ENCODE results near the gene CFAP53. TPM values are rescaled to one million over a fixed set of nuclear protein-coding genes. Genes with fewer than 3 reads are reported as not detected.
"Not testable (repeated sequence)": the region's sequence is repeated elsewhere in the genome, so short reads cannot be mapped to it uniquely, and the experiment has no call there.

CFAP53 gene
- total RNA-seq, 1 donor, result not detected

GRCh38 chr18:50298443-50299284 lies 32.4 kb upstream of the CFAP53 start:
- H3K4me1 ChIP-seq (ENCODE audit: insufficient read depth, low read length), result peaks cover 14% of the 10 kb centered on the region
- H3K27me3 ChIP-seq (ENCODE audit: insufficient read depth, low read length), result peaks cover 23% of the 10 kb centered on the region
- no peak overlapping the region for H3K4me3 ChIP-seq (ENCODE audit: low read length)
- no peaks in the 10 kb centered on the region for H3K9me3 ChIP-seq (ENCODE audit: low read depth, low read length)

DNA sequence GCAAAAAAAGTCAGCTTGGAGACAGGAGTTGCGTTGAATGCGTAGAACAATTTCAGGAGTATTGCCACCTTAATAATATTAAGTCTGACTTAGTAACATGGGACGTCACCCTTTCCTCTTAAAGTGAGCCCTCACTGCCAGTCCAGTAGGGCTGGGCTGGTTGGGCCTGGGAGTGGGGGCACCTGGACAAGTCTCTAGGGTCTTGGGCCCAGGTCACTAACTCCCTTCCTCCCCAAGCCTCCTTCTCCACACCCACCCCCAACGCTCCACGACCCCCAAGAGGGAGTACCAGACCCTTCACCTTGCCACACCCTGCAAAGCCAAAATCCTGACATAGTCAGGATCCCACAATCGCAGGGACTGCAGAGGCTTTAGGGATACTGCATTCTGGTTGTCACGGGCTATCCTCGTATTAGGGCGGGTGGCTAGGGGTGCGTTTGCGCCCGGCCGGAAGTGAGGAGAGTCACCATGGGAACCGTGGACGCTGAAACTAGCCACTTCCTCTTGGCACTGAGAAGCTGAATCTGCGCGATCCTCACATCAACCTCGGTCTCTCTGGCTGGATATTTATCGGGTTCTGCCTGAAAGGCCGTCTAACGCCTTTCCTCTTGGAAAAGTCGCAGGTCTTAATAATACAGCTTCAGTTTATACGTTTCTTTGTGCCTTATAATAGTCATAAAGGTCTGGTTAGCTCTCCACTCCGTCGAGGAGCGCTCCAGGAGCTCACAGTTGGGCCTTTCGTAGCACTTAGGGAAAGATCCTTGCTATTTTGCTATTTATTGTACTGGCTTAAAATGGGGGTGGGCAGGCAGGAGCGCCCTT lies 31.5 kb upstream of the CFAP53 start:
- Histone ChIP-seq H3K9me3 (ENCODE audit: low read depth, low read length) (no peaks in the 10 kb centered on the region), H3K4me1 (ENCODE audit: insufficient read depth, low read length) (peaks cover 14% of the 10 kb centered on the region), H3K4me3 (ENCODE audit: low read length) (peak overlapping the region; percentile 5), H3K27me3 (ENCODE audit: insufficient read depth, low read length) (peaks cover 23% of the 10 kb centered on the region)

GRCh38 chr18:50293039-50293438 lies 26.7 kb upstream of the CFAP53 start:
- H3K4me1 ChIP-seq (ENCODE audit: insufficient read depth, low read length), result peaks cover 15% of the 10 kb centered on the region
- H3K9me3 ChIP-seq (ENCODE audit: low read depth, low read length), result no peaks in the 10 kb centered on the region
- H3K4me3 ChIP-seq (ENCODE audit: low read length), result no peak overlapping the region
- no peaks in the 10 kb centered on the region for H3K27me3 ChIP-seq (ENCODE audit: insufficient read depth, low read length)

- no peaks in the 10 kb centered on the region for H3K9me3 ChIP-seq (ENCODE audit: low read depth, low read length)
- no peaks in the 10 kb centered on the region for H3K27me3 ChIP-seq (ENCODE audit: insufficient read depth, low read length)
- no peak overlapping the region for H3K4me3 ChIP-seq (ENCODE audit: low read length)
- peaks cover 21% of the 10 kb centered on the region for H3K4me1 ChIP-seq (ENCODE audit: insufficient read depth, low read length)
Measured at GRCh38 chr18:50289108-50289443, 22.8 kb upstream of the CFAP53 start.

DNA sequence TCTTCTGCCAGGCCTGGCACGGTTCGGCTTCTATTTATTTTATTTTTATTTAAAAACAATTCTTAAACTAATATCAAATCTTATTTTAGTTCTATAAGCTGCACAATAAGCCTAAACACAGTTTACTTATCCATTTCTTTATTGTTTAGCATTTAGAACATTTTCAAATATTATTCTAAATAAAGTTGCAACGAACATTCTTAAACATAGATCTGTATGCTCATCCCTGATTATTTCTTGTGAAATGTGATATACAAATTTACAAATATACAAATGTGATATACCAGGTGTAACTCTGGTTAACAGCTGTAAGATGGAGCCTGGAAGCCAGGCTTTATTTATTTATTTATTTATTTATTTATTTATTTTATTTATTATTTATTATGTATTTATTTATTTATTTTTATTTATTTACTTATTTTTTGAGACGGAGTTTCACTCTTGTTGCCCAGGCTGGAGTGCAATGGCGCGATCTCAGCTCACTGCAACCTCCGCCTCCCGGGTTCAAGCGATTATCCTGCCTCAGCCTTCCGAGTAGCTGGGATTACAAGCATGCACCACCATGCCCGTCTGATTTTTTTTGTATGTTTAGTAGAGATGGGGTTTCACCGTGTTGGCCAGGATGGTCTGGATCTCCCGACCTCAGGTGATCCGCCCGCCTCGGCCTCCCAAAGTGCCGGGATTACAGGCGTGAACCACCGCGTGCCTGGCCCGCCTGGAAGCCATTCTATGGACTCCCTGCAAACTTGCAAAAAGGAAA lies 22.2 kb upstream of the CFAP53 start:
- not testable (repeated sequence) for H3K27me3 ChIP-seq (ENCODE audit: insufficient read depth, low read length); H3K9me3 ChIP-seq (ENCODE audit: low read depth, low read length)
- peak overlapping the region; percentile 95 for H3K4me3 ChIP-seq (ENCODE audit: low read length)
- peaks cover 21% of the 10 kb centered on the region for H3K4me1 ChIP-seq (ENCODE audit: insufficient read depth, low read length)

- Histone ChIP-seq H3K4me1 (ENCODE audit: insufficient read depth, low read length) (peaks cover 21% of the 10 kb centered on the region), H3K27me3 (ENCODE audit: insufficient read depth, low read length) (no peaks in the 10 kb centered on the region), H3K4me3 (ENCODE audit: low read length) (peak within 1 kb of the TSS; percentile 95), H3K9me3 (ENCODE audit: low read depth, low read length) (no peaks in the 10 kb centered on the region)
Measured at GRCh38 chr18:50287441-50288347, 21.4 kb upstream of the CFAP53 start, which contains the start of gene CXXC1. CXXC1 (minus strand) TSS chr18:50287692; CDS start chr18:50287589, 103 bp downstream.

DNA sequence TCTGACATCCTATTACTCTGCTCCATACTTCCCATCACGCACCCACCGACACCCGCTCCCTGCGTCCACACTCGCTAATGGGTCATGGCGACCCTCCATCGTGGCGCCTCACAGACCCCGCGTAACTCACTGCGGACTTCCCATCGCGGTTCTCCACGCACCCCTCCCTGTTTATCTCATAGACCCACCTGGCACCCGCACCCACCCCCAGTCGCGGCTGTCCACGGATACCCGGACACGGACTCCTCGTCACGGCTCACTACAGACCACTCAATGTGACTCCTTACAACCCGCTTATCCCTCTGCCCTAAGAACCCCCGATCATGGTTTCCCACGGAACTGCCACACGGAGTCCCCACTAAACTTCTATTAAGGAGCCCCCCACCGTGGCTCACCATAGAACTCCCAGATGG lies 20.7 kb upstream of the CFAP53 start:
- no peaks in the 10 kb centered on the region for H3K9me3 ChIP-seq (ENCODE audit: low read depth, low read length)
- H3K4me3 ChIP-seq (ENCODE audit: low read length), result peak overlapping the region; percentile 95
- H3K4me1 ChIP-seq (ENCODE audit: insufficient read depth, low read length), result peaks cover 24% of the 10 kb centered on the region
- no peaks in the 10 kb centered on the region for H3K27me3 ChIP-seq (ENCODE audit: insufficient read depth, low read length)

- H3K4me1 ChIP-seq (ENCODE audit: insufficient read depth, low read length), result peaks cover 27% of the 10 kb centered on the region
- no peaks in the 10 kb centered on the region for H3K9me3 ChIP-seq (ENCODE audit: low read depth, low read length)
- H3K27me3 ChIP-seq (ENCODE audit: insufficient read depth, low read length), result no peaks in the 10 kb centered on the region
- peak overlapping the region; percentile 95 for H3K4me3 ChIP-seq (ENCODE audit: low read length)
Measured at GRCh38 chr18:50286391-50287027, 20.2 kb upstream of the CFAP53 start.

DNA sequence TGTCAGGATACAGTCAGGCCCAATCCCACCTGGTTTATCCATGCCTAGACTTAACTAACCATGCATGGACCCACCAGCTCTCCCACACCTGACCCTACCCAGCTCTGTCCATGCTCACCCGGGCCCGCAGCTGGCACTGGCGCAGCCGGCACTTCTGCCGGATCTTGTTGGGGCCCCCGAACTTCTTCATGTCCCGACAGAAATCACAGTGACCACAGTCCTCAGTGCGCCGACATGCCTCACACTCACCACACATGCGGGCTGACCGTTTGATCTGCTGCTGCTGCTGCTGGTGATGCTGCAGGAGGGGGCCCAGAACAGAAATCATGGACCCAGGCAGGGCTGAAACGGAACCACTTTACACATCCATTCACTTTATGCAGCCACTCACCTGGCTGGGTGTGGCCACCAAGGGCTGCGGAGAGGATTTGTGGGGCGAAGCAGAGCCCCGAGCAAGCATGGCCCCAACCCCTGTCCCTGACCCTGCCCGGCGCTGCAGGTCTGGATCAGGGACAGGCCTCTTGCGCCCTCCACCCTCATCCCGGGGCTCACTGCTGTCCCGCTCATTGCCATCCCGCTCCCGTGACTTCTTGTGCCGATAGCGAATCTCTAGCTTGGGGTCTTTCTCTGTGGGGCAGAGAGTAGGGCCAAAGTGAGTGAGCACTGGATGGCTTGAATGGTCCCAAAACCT lies 19.5 kb upstream of the CFAP53 start:
- peaks cover 29% of the 10 kb centered on the region for H3K4me1 ChIP-seq (ENCODE audit: insufficient read depth, low read length)
- H3K27me3 ChIP-seq (ENCODE audit: insufficient read depth, low read length), result no peaks in the 10 kb centered on the region
- H3K4me3 ChIP-seq (ENCODE audit: low read length), result no peak overlapping the region
- no peaks in the 10 kb centered on the region for H3K9me3 ChIP-seq (ENCODE audit: low read depth, low read length)

- H3K4me1 ChIP-seq (ENCODE audit: insufficient read depth, low read length), result peaks cover 36% of the 10 kb centered on the region
Measured at GRCh38 chr18:50285071-50285470, 18.8 kb upstream of the CFAP53 start.

DNA sequence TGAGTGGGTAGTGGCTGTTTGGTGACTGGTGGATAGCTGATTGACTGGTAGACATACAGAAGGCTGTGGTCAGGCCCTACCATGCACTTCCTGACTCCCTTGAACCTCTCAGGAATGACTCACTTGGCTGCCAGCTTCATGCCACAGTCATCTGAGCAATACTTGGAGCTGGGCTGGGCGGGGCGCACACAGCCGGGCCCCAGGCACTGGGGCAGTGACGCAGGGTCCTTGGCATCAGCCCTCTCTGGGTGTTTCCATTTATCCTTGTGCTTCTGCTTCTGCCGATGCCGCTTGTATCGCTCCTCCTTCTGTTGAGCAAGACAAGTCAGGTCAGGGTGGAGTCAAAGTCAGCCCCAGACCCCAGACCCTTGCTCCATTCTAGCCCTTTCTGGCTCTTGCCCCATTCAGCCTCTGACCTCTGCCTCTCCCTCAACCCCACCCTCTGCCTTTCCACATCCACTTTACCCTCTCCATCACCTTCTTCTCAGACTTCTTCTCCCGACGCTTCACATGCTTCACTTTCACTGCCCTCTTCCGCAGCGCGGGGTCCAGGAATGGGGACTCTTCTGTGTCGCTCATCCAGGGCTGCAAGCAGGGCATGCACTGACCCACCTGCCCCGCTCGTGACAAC lies 18.1 kb upstream of the CFAP53 start:
- Histone ChIP-seq H3K4me1 (ENCODE audit: insufficient read depth, low read length) (peaks cover 41% of the 10 kb centered on the region), H3K9me3 (ENCODE audit: low read depth, low read length) (no peaks in the 10 kb centered on the region), H3K4me3 (ENCODE audit: low read length) (no peak overlapping the region), H3K27me3 (ENCODE audit: insufficient read depth, low read length) (no peaks in the 10 kb centered on the region)

More at GRCh38 chr18:50285071-50285470, 18.8 kb upstream of the CFAP53 start:
- H3K4me3 ChIP-seq (ENCODE audit: low read length), result no peak overlapping the region
- H3K9me3 ChIP-seq (ENCODE audit: low read depth, low read length), result no peaks in the 10 kb centered on the region
- H3K27me3 ChIP-seq (ENCODE audit: insufficient read depth, low read length), result no peaks in the 10 kb centered on the region

- no peaks in the 10 kb centered on the region for H3K9me3 ChIP-seq (ENCODE audit: low read depth, low read length)
- H3K27me3 ChIP-seq (ENCODE audit: insufficient read depth, low read length), result no peaks in the 10 kb centered on the region
- H3K4me1 ChIP-seq (ENCODE audit: insufficient read depth, low read length), result peaks cover 37% of the 10 kb centered on the region
- H3K4me3 ChIP-seq (ENCODE audit: low read length), result no peak overlapping the region
Measured at GRCh38 chr18:50283469-50284209, 17.3 kb upstream of the CFAP53 start.
